H1 (cell line): ENCODE results near the gene DPEP3. TPM values are rescaled to one million over a fixed set of nuclear protein-coding genes. Genes with fewer than 3 reads are reported as not detected.

Experiments
- CTCF ChIA-PET: fragments of 300-600 bp; sonication (Branson Sonifier 250); formaldehyde crosslinking; loops from one replicate; lab custom pipeline; 2021; ENCODE audit not compliant: partially characterized antibody; lab: Charles Lee
- POLR2A ChIA-PET: fragments of 300-600 bp; sonication (Branson Sonifier 250); formaldehyde crosslinking; loops from one replicate; lab custom pipeline; 2021; ENCODE audit warnings: inconsistent platforms; ENCODE audit not compliant: partially characterized antibody; lab: Charles Lee
- DNase-seq, 2 experiments: peaks; one replicate each; pipeline versions ENCODE4 v3.0.0 to v3.0.0-alpha.2; 2010 to 2022; ENCODE audit warnings: low spot score in 2 of 2, low read depth in 1 of 2, mixed read lengths in 1 of 2
- FAIRE-seq: peaks from 2 replicates; lab custom pipeline; 2011; peaks lifted over from hg19 to GRCh38; lab: Jason Lieb, UNC
- H2AFZ ChIP-seq: 2 replicates; pipeline ENCODE4 v1.8.1; 2012; ENCODE audit warnings: low read length, inconsistent platforms
- H2AK5ac ChIP-seq: 2 replicates; pipeline ENCODE4 v1.6.1; 2013; ENCODE audit warnings: low read depth, low read length
- H2BK120ac ChIP-seq: replicated peaks from 2 replicates; pipeline ENCODE3; 2013; ENCODE audit warnings: low read depth, low read length, inconsistent platforms
- H2BK12ac ChIP-seq: 2 replicates; pipeline ENCODE4 v1.6.1; 2013; ENCODE audit warnings: low read depth, low read length
- H2BK15ac ChIP-seq: 2 replicates; pipeline ENCODE4 v1.6.1; 2013; ENCODE audit warnings: low read length
- H2BK20ac ChIP-seq: 2 replicates; pipeline ENCODE4 v1.6.1; 2013; ENCODE audit warnings: low read length
- H2BK5ac ChIP-seq: 2 replicates; pipeline ENCODE4 v1.6.1; 2013; ENCODE audit warnings: low read depth, low read length
- H3K14ac ChIP-seq: 2 replicates; pipeline ENCODE4 v1.6.1; 2013; ENCODE audit warnings: inconsistent platforms; ENCODE audit not compliant: insufficient read length
- H3K18ac ChIP-seq: 2 replicates; pipeline ENCODE4 v1.6.1; 2013; ENCODE audit warnings: low read length; ENCODE audit errors: extremely low read depth
- H3K23ac ChIP-seq: 2 replicates; pipeline ENCODE4 v1.6.1; 2013; ENCODE audit warnings: inconsistent platforms; ENCODE audit not compliant: insufficient read length
- H3K23me2 ChIP-seq: 2 replicates; pipeline ENCODE4 v1.6.1; 2013; ENCODE audit warnings: low read depth, low read length
- H3K27ac ChIP-seq: 2 replicates; pipeline ENCODE4 v1.6.1; 2011; ENCODE audit warnings: low read depth, low read length, inconsistent platforms
- H3K27me3 ChIP-seq, 4 experiments: replicated peaks in 1 of 4; 1 replicate in 1 of 4; 2 replicates in 3 of 4; pipeline versions ENCODE4 v1.6.1 to v1.8.1; 2011 to 2013; ENCODE audit warnings: low read length in 3 of 4, mild to moderate bottlenecking in 3 of 4, inconsistent platforms in 2 of 4, mixed read lengths in 2 of 4, moderate library complexity in 1 of 4; ENCODE audit not compliant: control insufficient read depth in 3 of 4, insufficient read depth in 3 of 4; ENCODE audit errors: extremely low read depth in 1 of 4
- H3K36me3 ChIP-seq, 4 experiments: 2 replicates each; pipeline versions ENCODE4 v1.6.1 to v1.8.1; 2011 to 2013; ENCODE audit warnings: mild to moderate bottlenecking in 4 of 4, low read length in 3 of 4, moderate library complexity in 2 of 4, control low read depth in 1 of 4, inconsistent platforms in 1 of 4; ENCODE audit not compliant: insufficient read depth in 4 of 4, control insufficient read depth in 2 of 4
- H3K4ac ChIP-seq: replicated peaks from 2 replicates; pipeline ENCODE3; 2013; ENCODE audit warnings: low read length, low read depth, mixed read lengths, inconsistent platforms; ENCODE audit not compliant: insufficient read length
- H3K4me1 ChIP-seq, 4 experiments: replicated peaks in 1 of 4; 1 replicate in 1 of 4; 2 replicates in 3 of 4; pipeline versions ENCODE4 v1.6.1 to v1.8.1; 2011 to 2013; ENCODE audit warnings: low read length in 3 of 4, inconsistent platforms in 2 of 4, mixed read lengths in 1 of 4; ENCODE audit not compliant: insufficient read depth in 4 of 4, control insufficient read depth in 3 of 4
- H3K4me2 ChIP-seq, 2 experiments: 2 replicates each; pipeline versions ENCODE4 v1.6.1 to v1.8.1; 2011 to 2013; ENCODE audit warnings: low read depth in 2 of 2, low read length in 2 of 2, control low read depth in 1 of 2, inconsistent platforms in 1 of 2, mild to moderate bottlenecking in 1 of 2; ENCODE audit not compliant: insufficient read depth in 1 of 2
- H3K4me3 ChIP-seq, 4 experiments: fragments of 200-600, 300-600 bp in 1 of 4; sonication (generic), shearing (Covaris generic), sonication (Bioruptor Twin) in 1 of 4; 2 replicates each; pipeline versions ENCODE4 v1.5.1 to v1.8.1; 2011 to 2016; ENCODE audit warnings: low read length in 4 of 4, low read depth in 3 of 4, control low read depth in 2 of 4, inconsistent platforms in 2 of 4, mild to moderate bottlenecking in 2 of 4, mixed read lengths in 1 of 4, moderate library complexity in 1 of 4; ENCODE audit not compliant: insufficient read depth in 2 of 4; ENCODE audit errors: extremely low read depth in 1 of 4
- H3K56ac ChIP-seq: replicated peaks from 2 replicates; pipeline ENCODE3; 2013; ENCODE audit warnings: low read depth, mild to moderate bottlenecking, mixed read lengths, low read length, inconsistent platforms; ENCODE audit not compliant: insufficient read length
- H3K79me1 ChIP-seq: 2 replicates; pipeline ENCODE4 v1.6.1; 2013; ENCODE audit warnings: low read depth, low read length, control low read depth
- H3K79me2 ChIP-seq, 2 experiments: 2 replicates each; pipeline versions ENCODE4 v1.6.1 to v1.8.1; 2012 to 2013; ENCODE audit warnings: low read length in 2 of 2, mild to moderate bottlenecking in 2 of 2, inconsistent platforms in 1 of 2; ENCODE audit not compliant: insufficient read depth in 2 of 2, control insufficient read depth in 1 of 2
- H3K9ac ChIP-seq, 4 experiments: replicated peaks in 1 of 4; 1 replicate in 1 of 4; 2 replicates in 3 of 4; pipeline versions ENCODE4 v1.6.1 to v1.8.1; 2011 to 2013; ENCODE audit warnings: low read depth in 3 of 4, low read length in 3 of 4, control low read depth in 2 of 4, mild to moderate bottlenecking in 2 of 4, moderate library complexity in 2 of 4, inconsistent platforms in 1 of 4; ENCODE audit errors: extremely low read depth in 1 of 4
- H3K9me3 ChIP-seq, 2 experiments: 2 replicates each; pipeline versions ENCODE4 v1.6.1 to v1.8.1; 2012 to 2013; ENCODE audit warnings: mild to moderate bottlenecking in 2 of 2, moderate library complexity in 2 of 2, control low read depth in 1 of 2, inconsistent platforms in 1 of 2, low read depth in 1 of 2, low read length in 1 of 2, mixed read lengths in 1 of 2; ENCODE audit not compliant: insufficient read depth in 2 of 2
- H4K20me1 ChIP-seq, 2 experiments: replicated peaks in 1 of 2; 2 replicates each; pipeline versions ENCODE3 to v1.8.1; 2011 to 2013; ENCODE audit warnings: inconsistent platforms in 2 of 2, low read length in 2 of 2, mild to moderate bottlenecking in 1 of 2; ENCODE audit not compliant: insufficient read depth in 2 of 2, control insufficient read depth in 1 of 2
- H4K5ac ChIP-seq: 2 replicates; pipeline ENCODE4 v1.6.1; 2013; ENCODE audit warnings: low read length, low read depth, mixed read lengths, inconsistent platforms; ENCODE audit not compliant: insufficient read length
- H4K8ac ChIP-seq: 2 replicates; pipeline ENCODE4 v1.8.0; 2013; ENCODE audit warnings: mild to moderate bottlenecking, moderate library complexity, low read length, inconsistent platforms; ENCODE audit not compliant: insufficient read depth; ENCODE audit errors: extremely low read depth
- H4K91ac ChIP-seq: replicated peaks from 2 replicates; pipeline ENCODE3; 2013; ENCODE audit warnings: low read length, mixed read lengths, inconsistent platforms; ENCODE audit not compliant: insufficient read length
- CREB1 ChIP-seq: IDR thresholded peaks from 2 replicates; pipeline ENCODE4 v1.6.1; 2012; ENCODE audit warnings: inconsistent platforms
- GABPA ChIP-seq: IDR thresholded peaks from 2 replicates; pipeline ENCODE4 v1.6.1; 2011; ENCODE audit warnings: mild to moderate bottlenecking, low read length, moderate library complexity, borderline replicate concordance; ENCODE audit not compliant: insufficient read depth
- NRF1 ChIP-seq: IDR thresholded peaks from 2 replicates; pipeline ENCODE4 v1.6.1; 2011; ENCODE audit warnings: mild to moderate bottlenecking, low read depth, low read length, improper control_type of control experiment
- RAD21 ChIP-seq, 2 experiments: IDR thresholded peaks in 1 of 2; conservative IDR thresholded peaks in 1 of 2; 2 replicates each; pipeline ENCODE4 v1.6.1; 2011; ENCODE audit warnings: low read depth in 2 of 2, low read length in 2 of 2, improper control_type of control experiment in 1 of 2, inconsistent platforms in 1 of 2, mild to moderate bottlenecking in 1 of 2, moderate library complexity in 1 of 2
- RBBP5 ChIP-seq: IDR thresholded peaks from 2 replicates; pipeline ENCODE4 v1.7.1; 2012; ENCODE audit warnings: low read depth, mild to moderate bottlenecking, inconsistent platforms, low read length, moderate library complexity, borderline replicate concordance
- RNF2 ChIP-seq: fragments of 200-900, 300-1000 bp; sonication (generic); IDR thresholded peaks from 2 replicates; pipeline ENCODE4 v1.7.1; 2016; ENCODE audit warnings: borderline replicate concordance, low read depth, mild to moderate bottlenecking, antibody characterized with exemption, low read length; ENCODE audit not compliant: poor library complexity, severe bottlenecking; ENCODE audit errors: missing control alignments
- SAP30 ChIP-seq: fragments of 300-600 bp; sonication (generic); IDR thresholded peaks from 2 replicates; pipeline ENCODE4 v1.7.1; 2012; ENCODE audit warnings: low read length, moderate library complexity, mild to moderate bottlenecking, inconsistent platforms; ENCODE audit not compliant: insufficient read depth, insufficient replicate concordance
- SRF ChIP-seq: IDR thresholded peaks from 2 replicates; pipeline ENCODE4 v1.6.1; 2011; ENCODE audit warnings: mild to moderate bottlenecking, low read depth, low read length, moderate library complexity
- TEAD4 ChIP-seq: IDR thresholded peaks from 2 replicates; pipeline ENCODE4 v1.6.1; 2012; ENCODE audit warnings: low read depth, low read length, inconsistent platforms, mixed read lengths
- WGBS, 2 experiments: shearing (Covaris generic) in 1 of 2; methylation state at CpG; one replicate each; pipeline versions ENCODE4 v1.1.6 to v1.1.7; 2013 to 2015; ENCODE audit warnings: low lambda C conversion rate in 2 of 2, mixed read lengths in 2 of 2, inconsistent platforms in 1 of 2, low coverage in 1 of 2, missing lambda C conversion rate in 1 of 2; ENCODE audit not compliant: insufficient replicate concordance in 2 of 2, insufficient coverage in 1 of 2, insufficient read length in 1 of 2; ENCODE audit errors: extremely low coverage in 1 of 2, missing lambda C conversion rate in 1 of 2; 5-methylcytosine and 5-hydroxymethylcytosine counted together
- polyA plus RNA-seq, 7 experiments: library from polyadenylated mRNA; depleted of rRNA in 3 of 7; stranded (reverse) in 5 of 7; unstranded in 2 of 7; fragments of >200 nt in 5 of 7; fragments of 200-250 nt in 2 of 7; gene quantifications; 1 replicate in 5 of 7; 2 replicates in 1 of 7; 4 replicates in 1 of 7; pipeline versions ENCODE4 v1.2.1 to v1.2.3, GENCODE V29; 2011 to 2013; ENCODE audit warnings: missing spikeins in 2 of 7, mixed read lengths in 2 of 7
- total RNA-seq: library from RNA; stranded (reverse); fragmentation: NEBNext Ultra II Directional; extraction: Animal tissue kit (Norgen Biotek cat#: 25700); gene quantifications from 2 replicates; pipeline ENCODE4 v1.2.1, GENCODE V29; 2021
- TF ChIP-seq, protein P1 (sequence below): IDR thresholded peaks from 2 replicates; pipeline ENCODE4 v1.6.1; 2011; ENCODE audit warnings: low read length, improper control_type of control experiment
- TF ChIP-seq, protein P2 (sequence below): IDR thresholded peaks from 2 replicates; pipeline ENCODE4 v1.6.1; 2011; ENCODE audit warnings: low read depth, mild to moderate bottlenecking, low read length; ENCODE audit not compliant: insufficient read depth

DPEP3 gene
- total and polyA plus RNA-seq, 2 of the 8 experiments (the other 6 are each of a cell fraction or from before 2014, with no cell fraction given) = 6.5 to 9.9 TPM

- peaks cover 0 to 12% (median 8%) of the 10 kb centered on the region in 4 experiments; a peak in 5 of 7 replicates for H3K27me3 ChIP-seq
- H3K4me2 ChIP-seq = no peak overlapping the region
- FAIRE-seq (no peak), DNase-seq (no peak)
- no peak overlapping the region for H3K56ac ChIP-seq
- H3K79me1 ChIP-seq = no peaks in the 10 kb centered on the region; the same call in 1 of the 2 replicates
- H2AFZ ChIP-seq = no peak overlapping the region
- H2BK20ac ChIP-seq = no peak overlapping the region
- no peaks in the 10 kb centered on the region for H3K9me3 ChIP-seq
- CTCF ChIA-PET = interaction anchor here (0.7 to 3.8 kb wide), 7 partner anchors 9 to 300 kb away, joined by 3 to 17 read pairs (median 10); partner anchors contain the start of genes DPEP2NB and DPEP3
- no peak overlapping the region for H3K4ac ChIP-seq
- no peak overlapping the region for H3K14ac ChIP-seq
- no peak overlapping the region for H3K18ac ChIP-seq
- 87% methylated on average over 5 of the region's 5 CpGs; no CpG with 5 or more reads in 1 of the 2 experiments for WGBS, 2 experiments
- H3K79me2 ChIP-seq = no peaks in the 10 kb centered on the region
- no peak overlapping the region for H4K91ac ChIP-seq
- no peak overlapping the region for H2BK120ac ChIP-seq
- POLR2A ChIA-PET = no interaction called here
- H4K5ac ChIP-seq = no peak overlapping the region
- no peak overlapping the region for H2BK5ac ChIP-seq
- no peak overlapping the region for H2AK5ac ChIP-seq
- no peaks in the 10 kb centered on the region for H3K36me3 ChIP-seq
- no peak overlapping the region for H3K27ac ChIP-seq
- no peaks in the 10 kb centered on the region for H4K20me1 ChIP-seq
- H3K23ac ChIP-seq = no peak overlapping the region
- H3K4me1 ChIP-seq = no peaks in the 10 kb centered on the region; a peak in 3 of 7 replicates
- no peak overlapping the region for H2BK12ac ChIP-seq
- no peak overlapping the region for H4K8ac ChIP-seq
- H3K9ac ChIP-seq = no peak overlapping the region
- H3K4me3 ChIP-seq = no peak overlapping the region
- no peaks in the 10 kb centered on the region; the same call in 1 of the 2 replicates for H3K23me2 ChIP-seq
- H2BK15ac ChIP-seq = no peak overlapping the region
- TF ChIP-seq RNF2 (no peak), SAP30 (no peak), TEAD4 (no peak), SRF (no peak), RAD21 (IDR thresholded peaks at IDR 0.05 in 1 of 2, conservative IDR thresholded peaks at IDR 0.05 in 1 of 2; ENCODE audit: low read depth in 2 of 2, low read length in 2 of 2) (no peak), CREB1 (no peak), RBBP5 (no peak), GABPA (no peak), NRF1 (no peak)
- TF ChIP-seq, protein P1, sequence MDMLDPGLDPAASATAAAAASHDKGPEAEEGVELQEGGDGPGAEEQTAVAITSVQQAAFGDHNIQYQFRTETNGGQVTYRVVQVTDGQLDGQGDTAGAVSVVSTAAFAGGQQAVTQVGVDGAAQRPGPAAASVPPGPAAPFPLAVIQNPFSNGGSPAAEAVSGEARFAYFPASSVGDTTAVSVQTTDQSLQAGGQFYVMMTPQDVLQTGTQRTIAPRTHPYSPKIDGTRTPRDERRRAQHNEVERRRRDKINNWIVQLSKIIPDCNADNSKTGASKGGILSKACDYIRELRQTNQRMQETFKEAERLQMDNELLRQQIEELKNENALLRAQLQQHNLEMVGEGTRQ = no peak
- TF ChIP-seq, protein P2, sequence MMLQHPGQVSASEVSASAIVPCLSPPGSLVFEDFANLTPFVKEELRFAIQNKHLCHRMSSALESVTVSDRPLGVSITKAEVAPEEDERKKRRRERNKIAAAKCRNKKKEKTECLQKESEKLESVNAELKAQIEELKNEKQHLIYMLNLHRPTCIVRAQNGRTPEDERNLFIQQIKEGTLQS = no peak
Measured at GRCh38 chr16:67996666-67997065, 16.4 kb upstream of the DPEP3 start.
